Measurements from ENCODE around the gene ASIC3.
A peak's percentile ranks its signal among the peaks of the same experiment; 100 is the strongest.

DNA sequence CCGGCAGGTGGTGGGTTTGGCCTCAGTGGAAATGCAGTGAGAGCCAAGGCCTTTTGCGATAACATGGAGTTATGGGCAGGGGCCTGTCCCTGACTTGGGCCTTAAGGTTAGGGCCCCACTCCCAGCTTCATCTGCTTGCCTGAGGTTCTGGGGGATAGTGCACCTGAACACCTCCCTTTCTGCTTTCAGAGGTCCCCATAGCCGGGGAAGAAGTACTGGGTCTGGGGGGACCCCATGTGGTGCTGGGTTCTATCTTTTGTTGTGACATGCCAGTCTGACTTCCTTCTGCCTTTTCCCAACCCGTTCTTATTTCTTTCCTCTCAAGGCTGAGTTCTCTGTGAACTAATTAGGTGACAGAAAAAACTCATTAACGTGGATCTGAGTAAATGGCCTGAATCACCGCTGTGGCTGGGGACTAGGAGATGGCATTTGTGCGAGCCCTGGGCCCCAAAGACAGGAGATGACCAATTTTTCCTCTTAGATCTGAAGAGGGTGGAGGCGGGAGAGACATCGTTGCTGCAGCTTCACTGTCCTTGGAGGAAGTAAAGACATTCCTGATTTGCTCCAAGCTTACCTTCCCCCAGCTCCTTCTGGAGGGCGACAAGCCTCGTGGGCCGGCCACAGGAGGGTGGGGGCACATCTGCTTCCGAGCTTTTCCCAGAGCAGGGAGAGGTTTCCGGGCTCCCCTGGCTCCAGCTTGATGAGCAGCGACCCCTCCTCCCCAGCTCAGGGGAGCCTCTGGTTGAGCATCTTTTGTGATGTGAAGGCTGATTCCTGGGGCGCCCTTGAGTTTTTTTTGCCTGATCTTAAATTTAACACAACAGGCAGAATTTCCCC lies 39.9 kb downstream of the ASIC3 start:
- TF ChIP-seq, protein P1, sequence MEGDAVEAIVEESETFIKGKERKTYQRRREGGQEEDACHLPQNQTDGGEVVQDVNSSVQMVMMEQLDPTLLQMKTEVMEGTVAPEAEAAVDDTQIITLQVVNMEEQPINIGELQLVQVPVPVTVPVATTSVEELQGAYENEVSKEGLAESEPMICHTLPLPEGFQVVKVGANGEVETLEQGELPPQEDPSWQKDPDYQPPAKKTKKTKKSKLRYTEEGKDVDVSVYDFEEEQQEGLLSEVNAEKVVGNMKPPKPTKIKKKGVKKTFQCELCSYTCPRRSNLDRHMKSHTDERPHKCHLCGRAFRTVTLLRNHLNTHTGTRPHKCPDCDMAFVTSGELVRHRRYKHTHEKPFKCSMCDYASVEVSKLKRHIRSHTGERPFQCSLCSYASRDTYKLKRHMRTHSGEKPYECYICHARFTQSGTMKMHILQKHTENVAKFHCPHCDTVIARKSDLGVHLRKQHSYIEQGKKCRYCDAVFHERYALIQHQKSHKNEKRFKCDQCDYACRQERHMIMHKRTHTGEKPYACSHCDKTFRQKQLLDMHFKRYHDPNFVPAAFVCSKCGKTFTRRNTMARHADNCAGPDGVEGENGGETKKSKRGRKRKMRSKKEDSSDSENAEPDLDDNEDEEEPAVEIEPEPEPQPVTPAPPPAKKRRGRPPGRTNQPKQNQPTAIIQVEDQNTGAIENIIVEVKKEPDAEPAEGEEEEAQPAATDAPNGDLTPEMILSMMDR (conservative IDR thresholded peaks at IDR 0.05; ENCODE audit: low read depth, low read length), result no peak
- TF ChIP-seq CEBPB (IDR thresholded peaks at IDR 0.05; ENCODE audit: low read depth, low read length), result no peak
- no peak; the same call in 1 of the 2 replicates for TF ChIP-seq POLR2A (IDR thresholded peaks at IDR 0.05; ENCODE audit: low read depth, low read length)
- no peak for TF ChIP-seq BHLHE40 (IDR thresholded peaks at IDR 0.05; ENCODE audit: low read depth, low read length)
- TF ChIP-seq MAZ (IDR thresholded peaks at IDR 0.05; ENCODE audit: borderline replicate concordance, low read depth, low read length), result peak; percentile 68; the same call in 1 of the 2 replicates
- TF ChIP-seq NFE2L2 (IDR thresholded peaks at IDR 0.05; ENCODE audit: low read depth, low read length), result no peak

All from IMR-90 (cell line).